ENCODE data around the gene PTPRT.

DNA sequence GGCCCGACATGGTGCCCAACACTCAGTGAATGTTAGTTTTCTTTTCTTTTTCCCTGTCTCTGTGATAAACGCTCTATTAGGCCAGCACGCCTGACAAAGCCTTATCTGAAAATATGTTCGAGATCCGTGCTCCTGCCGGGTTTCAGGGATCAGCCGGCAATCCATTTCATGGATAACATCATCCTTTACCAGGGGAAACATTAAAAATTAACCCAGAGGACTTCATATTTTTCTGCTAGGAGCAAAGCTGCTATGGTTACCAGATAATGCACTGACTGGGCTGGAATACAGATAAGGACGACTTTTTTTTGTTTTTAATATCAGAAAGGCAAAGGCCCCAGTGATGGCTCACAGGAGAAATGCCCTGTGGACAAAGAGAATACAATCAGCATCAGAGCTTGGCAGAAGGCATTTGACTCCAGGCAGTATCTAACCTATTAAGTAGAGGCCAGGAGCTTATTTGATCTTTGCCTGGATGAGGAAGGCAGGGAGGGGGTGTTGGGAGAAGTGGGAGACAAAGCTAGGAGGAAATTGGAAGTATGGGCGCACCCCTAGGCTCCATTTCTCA, 1089.5 kb downstream of the PTPRT start:
- TF ChIP-seq CTCF (IDR thresholded peaks at IDR 0.05) = no peak
- TF ChIP-seq POLR2A (IDR thresholded peaks at IDR 0.05) = no peak

All from ovary (tissue), 3 donors.